H9 (cell line): Measurements from ENCODE around the gene ARHGAP25. TPM values are rescaled to one million over a fixed set of nuclear protein-coding genes. Genes with fewer than 3 reads are reported as not detected.

Experiments
- DNase-seq: peaks from one replicate; pipeline ENCODE4 v3.0.0-alpha.2; 2017
- H2AFZ ChIP-seq: one replicate; pipeline ENCODE4 v1.6.1; 2013; ENCODE audit warnings: mild to moderate bottlenecking, low read length, control low read depth, moderate library complexity
- H2AK5ac ChIP-seq: 2 replicates; pipeline ENCODE4 v1.6.1; 2013; ENCODE audit warnings: low read length, control low read depth, mixed read lengths; ENCODE audit not compliant: insufficient read length
- H2BK120ac ChIP-seq: one replicate; pipeline ENCODE4 v1.6.1; 2013; ENCODE audit warnings: low read depth, mild to moderate bottlenecking, low read length, control low read depth, inconsistent platforms; ENCODE audit not compliant: poor library complexity, severe bottlenecking
- H2BK12ac ChIP-seq: 2 replicates; pipeline ENCODE4 v1.6.1; 2013; ENCODE audit warnings: low read length, control low read depth, mixed read lengths, low read depth; ENCODE audit not compliant: insufficient read length
- H2BK15ac ChIP-seq: 2 replicates; pipeline ENCODE4 v1.6.1; 2013; ENCODE audit warnings: low read depth, low read length, control low read depth
- H2BK20ac ChIP-seq: one replicate; pipeline ENCODE4 v1.6.1; 2013; ENCODE audit warnings: low read depth, mild to moderate bottlenecking, low read length, control low read depth, inconsistent platforms; ENCODE audit not compliant: poor library complexity, severe bottlenecking
- H2BK5ac ChIP-seq: 2 replicates; pipeline ENCODE4 v1.6.1; 2013; ENCODE audit warnings: low read length, control low read depth, mixed read lengths; ENCODE audit not compliant: insufficient read length
- H3K14ac ChIP-seq: 2 replicates; pipeline ENCODE4 v1.6.1; 2013; ENCODE audit warnings: low read length, control low read depth; ENCODE audit not compliant: insufficient read depth
- H3K18ac ChIP-seq: 2 replicates; pipeline ENCODE4 v1.6.1; 2013; ENCODE audit warnings: low read depth, mild to moderate bottlenecking, mixed read lengths, low read length, control low read depth; ENCODE audit not compliant: insufficient read length
- H3K23ac ChIP-seq: 2 replicates; pipeline ENCODE4 v1.6.1; 2013; ENCODE audit warnings: low read length, control low read depth, mixed read lengths, low read depth; ENCODE audit not compliant: insufficient read length
- H3K23me2 ChIP-seq: 2 replicates; pipeline ENCODE4 v1.6.1; 2013; ENCODE audit warnings: low read depth, mild to moderate bottlenecking, mixed read lengths, low read length, control low read depth; ENCODE audit not compliant: insufficient read length, poor library complexity, severe bottlenecking
- H3K27ac ChIP-seq: 2 replicates; pipeline ENCODE4 v1.5.1; 2013; ENCODE audit warnings: low read length, control low read depth, mixed read lengths, low read depth; ENCODE audit not compliant: insufficient read length
- H3K27me3 ChIP-seq: 2 replicates; pipeline ENCODE4 v1.6.1; 2013; ENCODE audit warnings: low read length, control low read depth, inconsistent platforms; ENCODE audit not compliant: insufficient read depth
- H3K4ac ChIP-seq: 2 replicates; pipeline ENCODE4 v1.6.1; 2013; ENCODE audit warnings: low read depth, mild to moderate bottlenecking, control low read depth, inconsistent platforms, low read length, moderate library complexity
- H3K4me1 ChIP-seq: 2 replicates; pipeline ENCODE4 v1.6.1; 2013; ENCODE audit warnings: low read length, control low read depth, inconsistent platforms; ENCODE audit not compliant: insufficient read depth
- H3K4me2 ChIP-seq: 2 replicates; pipeline ENCODE4 v1.6.1; 2013; ENCODE audit warnings: low read length, control low read depth, mixed read lengths; ENCODE audit not compliant: insufficient read length, insufficient read depth
- H3K56ac ChIP-seq: 2 replicates; pipeline ENCODE4 v1.6.1; 2013; ENCODE audit warnings: low read depth, mild to moderate bottlenecking, mixed read lengths, low read length, control low read depth; ENCODE audit not compliant: insufficient read length
- H3K79me1 ChIP-seq: 2 replicates; pipeline ENCODE4 v1.6.1; 2013; ENCODE audit warnings: low read depth, mild to moderate bottlenecking, moderate library complexity, low read length, control low read depth, inconsistent platforms; ENCODE audit not compliant: insufficient read depth, poor library complexity, severe bottlenecking
- H3K79me2 ChIP-seq: 2 replicates; pipeline ENCODE4 v1.6.1; 2013; ENCODE audit warnings: low read length, control low read depth, inconsistent platforms; ENCODE audit not compliant: insufficient read depth
- H3K9ac ChIP-seq: 2 replicates; pipeline ENCODE4 v1.6.1; 2013; ENCODE audit warnings: low read length, control low read depth, mixed read lengths; ENCODE audit not compliant: insufficient read length; ENCODE audit errors: extremely low read depth
- H3K9me3 ChIP-seq: one replicate; pipeline ENCODE4 v1.6.1; 2013; ENCODE audit warnings: low read depth, low read length, inconsistent platforms; ENCODE audit not compliant: control insufficient read depth
- H3T11ph ChIP-seq: one replicate; pipeline ENCODE4 v1.6.1; 2013; ENCODE audit warnings: mild to moderate bottlenecking, low read length, control low read depth, inconsistent platforms
- H4K20me1 ChIP-seq: one replicate; pipeline ENCODE4 v1.6.1; 2013; ENCODE audit not compliant: control insufficient read depth, insufficient read length, insufficient read depth
- H4K5ac ChIP-seq: 2 replicates; pipeline ENCODE4 v1.6.1; 2013; ENCODE audit warnings: low read depth, mild to moderate bottlenecking, mixed read lengths, low read length, control low read depth; ENCODE audit not compliant: insufficient read length
- H4K8ac ChIP-seq: replicated peaks from 2 replicates; pipeline ENCODE4 v1.6.1; 2013; ENCODE audit warnings: low read length, control low read depth, mixed read lengths, low read depth; ENCODE audit not compliant: insufficient read length
- H4K91ac ChIP-seq: 2 replicates; pipeline ENCODE4 v1.6.1; 2013; ENCODE audit warnings: low read depth, mild to moderate bottlenecking, moderate library complexity, mixed read lengths, low read length, control low read depth; ENCODE audit not compliant: insufficient read length
- H3K27ac Mint-ChIP-seq, 3 experiments: 2 replicates in 2 of 3; 3 replicates in 1 of 3; pipeline ENCODE4 v1.8.0; 2020 to 2021; ENCODE audit warnings: mixed read lengths in 3 of 3, mild to moderate bottlenecking in 1 of 3, moderate library complexity in 1 of 3
- H3K27me3 Mint-ChIP-seq: 2 replicates; pipeline ENCODE4 v1.8.0; 2021; ENCODE audit warnings: low read depth, mild to moderate bottlenecking, moderate library complexity, mixed read lengths
- H3K36me3 Mint-ChIP-seq, 3 experiments: 2 replicates in 2 of 3; 3 replicates in 1 of 3; pipeline ENCODE4 v1.8.0; 2020 to 2021; ENCODE audit warnings: low read depth in 3 of 3, mixed read lengths in 3 of 3; ENCODE audit not compliant: insufficient read depth in 1 of 3
- H3K4me1 Mint-ChIP-seq, 2 experiments: 2 replicates each; pipeline ENCODE4 v1.8.0; 2020; ENCODE audit warnings: mixed read lengths in 2 of 2
- H3K4me3 Mint-ChIP-seq, 2 experiments: 2 replicates in 1 of 2; 3 replicates in 1 of 2; pipeline ENCODE4 v1.8.0; 2020 to 2021; ENCODE audit warnings: mild to moderate bottlenecking in 2 of 2, mixed read lengths in 2 of 2, moderate library complexity in 1 of 2
- H3K9me3 Mint-ChIP-seq, 2 experiments: 2 replicates in 1 of 2; 3 replicates in 1 of 2; pipeline ENCODE4 v1.8.0; 2020; ENCODE audit warnings: mild to moderate bottlenecking in 2 of 2, mixed read lengths in 2 of 2, moderate library complexity in 1 of 2
- CTCF ChIP-seq: fragments of 200-600 bp; sonication (generic); conservative IDR thresholded peaks from 3 replicates; pipeline ENCODE4 v1.8.0; 2021; ENCODE audit warnings: antibody characterized with exemption, mild to moderate bottlenecking
- WGBS: extraction: QIAGEN DNeasy Blood & Tissue Kit; methylation state at CpG from one replicate; pipeline ENCODE4 v1.1.7; 2013; ENCODE audit warnings: missing lambda C conversion rate, low lambda C conversion rate, mixed read lengths; ENCODE audit not compliant: insufficient read length; ENCODE audit errors: extremely low coverage; 5-methylcytosine and 5-hydroxymethylcytosine counted together
- total RNA-seq: library from RNA; stranded (reverse); gene quantifications from 2 replicates; pipeline ENCODE4 v1.2.1, GENCODE V29; 2021

Gene ARHGAP25
- total RNA-seq, 1 experiment from 2014 or later: 1.3 TPM

- Histone ChIP-seq H4K91ac (no peak overlapping the region), H3T11ph (no peak overlapping the region), H3K9me3 (no peaks in the 10 kb centered on the region), H3K9ac (no peak overlapping the region), H2BK20ac (no peak overlapping the region), H3K18ac (no peak overlapping the region), H3K23ac (no peak overlapping the region), H2AFZ (no peak overlapping the region), H2BK15ac (no peak overlapping the region), H3K56ac (no peak overlapping the region), H3K79me1 (no peaks in the 10 kb centered on the region), H3K27ac (no peak overlapping the region), H2BK5ac (no peak overlapping the region), H3K4me1 (peaks cover 3% of the 10 kb centered on the region; the same call in 1 of the 2 replicates), H3K4ac (no peak overlapping the region), H3K4me2 (no peak overlapping the region), H4K5ac (no peak overlapping the region), H3K79me2 (no peaks in the 10 kb centered on the region), H3K14ac (no peak overlapping the region), H3K23me2 (no peaks in the 10 kb centered on the region), H2BK12ac (no peak overlapping the region), H2AK5ac (no peak overlapping the region), H4K8ac (no peak overlapping the region), H4K20me1 (no peaks in the 10 kb centered on the region), H3K27me3 (no peaks in the 10 kb centered on the region), H2BK120ac (no peak overlapping the region)
- no peak overlapping the region for H3K4me3 Mint-ChIP-seq
- peaks cover 13 to 30% of the 10 kb centered on the region in 2 experiments for H3K4me1 Mint-ChIP-seq
- WGBS: no CpG with 5 or more reads among the region's 3 CpGs
- no peak for DNase-seq
- TF ChIP-seq CTCF: no peak
- H3K9me3 Mint-ChIP-seq: no peaks in the 10 kb centered on the region; a peak in 1 of 5 replicates
- H3K27me3 Mint-ChIP-seq: no peaks in the 10 kb centered on the region; the same call in 1 of the 2 replicates
- peaks cover 0 to 6% (median 3%) of the 10 kb centered on the region in 3 experiments; a peak in 5 of 7 replicates for H3K36me3 Mint-ChIP-seq
- H3K27ac Mint-ChIP-seq: no peak overlapping the region
Measured at GRCh38 chr2:68741238-68741637, 6.6 kb downstream of the ARHGAP25 start.
